K562 (cell line): ENCODE results near the gene EVPL. TPM values are rescaled to one million over a fixed set of nuclear protein-coding genes. Genes with fewer than 3 reads are reported as not detected.

Experiments
- ATF7 ChIP-seq: fragments of 450-650 bp; IDR thresholded peaks from 2 replicates; pipeline ENCODE4 v1.7.1; 2014; ENCODE audit warnings: mild to moderate bottlenecking, moderate library complexity
- CBFA2T2 ChIP-seq: fragments of 450-650 bp; conservative IDR thresholded peaks from 2 replicates; pipeline ENCODE4 v1.6.1; 2017; ENCODE audit warnings: mild to moderate bottlenecking
- EHMT2 ChIP-seq: fragments of 450-650 bp; IDR thresholded peaks from 2 replicates; pipeline ENCODE4 v1.6.1; 2018; ENCODE audit warnings: antibody characterized with exemption
- ERF ChIP-seq: fragments of 450-650 bp; formaldehyde crosslinking; IDR thresholded peaks from 2 replicates; pipeline ENCODE4 v1.4.0; 2020; ENCODE audit warnings: mild to moderate bottlenecking, mixed read lengths
- ETV5 ChIP-seq: sonication (generic); formaldehyde crosslinking; IDR thresholded peaks from 2 replicates; pipeline ENCODE4 v1.4.0; 2020; ENCODE audit warnings: low read depth, mild to moderate bottlenecking, missing genetic modification reagents
- EZH2 ChIP-seq: IDR thresholded peaks from 2 replicates; pipeline ENCODE4 v1.6.1; 2012; ENCODE audit warnings: low read depth, mild to moderate bottlenecking, inconsistent platforms, low read length, borderline replicate concordance
- GATA2 ChIP-seq: sonication (generic); formaldehyde crosslinking; IDR thresholded peaks from 2 replicates; pipeline ENCODE4 v1.4.0; 2020; ENCODE audit warnings: mild to moderate bottlenecking, missing genetic modification reagents
- HNRNPH1 ChIP-seq: fragments of 200-400 bp; formaldehyde crosslinking; optimal IDR thresholded peaks from 2 replicates; pipeline ENCODE3; 2017; ENCODE audit warnings: low read depth, mild to moderate bottlenecking, low read length, moderate library complexity
- LEF1 ChIP-seq: fragments of 450-650 bp; IDR thresholded peaks from 2 replicates; pipeline ENCODE4 v1.6.1; 2016; ENCODE audit warnings: mild to moderate bottlenecking
- MAFG ChIP-seq: fragments of 450-650 bp; conservative IDR thresholded peaks from 2 replicates; pipeline ENCODE4 v1.6.1; 2016; ENCODE audit warnings: missing genetic modification characterization, missing compliant biosample characterization
- MAZ ChIP-seq, 2 experiments: fragments of 450-650 bp in 1 of 2; sonication (generic) in 1 of 2; formaldehyde crosslinking; IDR thresholded peaks in 1 of 2; conservative IDR thresholded peaks in 1 of 2; 2 replicates each; pipeline versions ENCODE4 v1.4.0 to v1.5.0; 2020; ENCODE audit warnings: mild to moderate bottlenecking in 1 of 2, missing genetic modification reagents in 1 of 2
- MEIS2 ChIP-seq: fragments of 450-650 bp; IDR thresholded peaks from 2 replicates; pipeline ENCODE4 v1.6.1; 2014; ENCODE audit warnings: mild to moderate bottlenecking; ENCODE audit not compliant: partially characterized antibody
- MTA3 ChIP-seq: fragments of 450-650 bp; formaldehyde crosslinking; IDR thresholded peaks from 2 replicates; pipeline ENCODE4 v1.6.1; 2017; ENCODE audit warnings: mild to moderate bottlenecking, borderline replicate concordance
- POLR2AphosphoS5 ChIP-seq: IDR thresholded peaks from 2 replicates; pipeline ENCODE4 v1.6.1; 2011; ENCODE audit warnings: mild to moderate bottlenecking, low read depth, low read length, moderate library complexity; ENCODE audit not compliant: control insufficient read depth, insufficient read depth
- SMARCE1 ChIP-seq: fragments of 450-650 bp; IDR thresholded peaks from 2 replicates; pipeline ENCODE4 v1.7.1; 2016; ENCODE audit warnings: mild to moderate bottlenecking
- ZFP30 ChIP-seq: fragments of 250-450 bp; sonication (Bioruptor Pico); IDR thresholded peaks from 2 replicates; pipeline ENCODE4 v1.8.0; 2022; ENCODE audit warnings: moderate library complexity, mild to moderate bottlenecking, inconsistent platforms, borderline replicate concordance
- ZKSCAN1 ChIP-seq: fragments of 150-350 bp; IDR thresholded peaks from 2 replicates; pipeline ENCODE4 v1.6.1; 2016; ENCODE audit warnings: low read depth, low read length
- ZNF146 ChIP-seq: IDR thresholded peaks from one replicate; pipeline ENCODE4 v1.6.1; 2018; ENCODE audit warnings: missing compliant biosample characterization; ENCODE audit not compliant: unreplicated experiment
- ZNF212 ChIP-seq: fragments of 450-650 bp; formaldehyde crosslinking; IDR thresholded peaks from 2 replicates; pipeline ENCODE4 v1.4.0; 2020; ENCODE audit warnings: mild to moderate bottlenecking
- ZNF274 ChIP-seq: IDR thresholded peaks from 2 replicates; pipeline ENCODE4 v1.6.1; 2011; ENCODE audit warnings: low read depth, mild to moderate bottlenecking, low read length, moderate library complexity, borderline replicate concordance
- ZNF282 ChIP-seq: sonication (generic); formaldehyde crosslinking; IDR thresholded peaks from 2 replicates; pipeline ENCODE4 v1.8.1; 2023; ENCODE audit warnings: missing genetic modification reagents
- ZNF561 ChIP-seq: fragments of 450-650 bp; formaldehyde crosslinking; conservative IDR thresholded peaks from 2 replicates; pipeline ENCODE4 v1.4.0; 2020; ENCODE audit warnings: mild to moderate bottlenecking, moderate library complexity
- polyA plus RNA-seq, 8 experiments: library from polyadenylated mRNA; depleted of rRNA in 4 of 8; stranded (reverse) in 5 of 8; unstranded in 3 of 8; fragments of >200 nt; fragmentation: Nextera tagmentation in 2 of 8; fragmentation: Illumina TruSeq in 1 of 8; extraction: Ambion mirVana in 2 of 8; extraction: Trizol in 1 of 8; gene quantifications; 2 replicates each; pipeline versions ENCODE4 v1.2.1 to v1.2.3, GENCODE V29; 2011 to 2014; ENCODE audit warnings: inconsistent platforms in 1 of 8, missing spikeins in 1 of 8
- total RNA-seq, 7 experiments: library from RNA; depleted of rRNA in 6 of 7; stranded (reverse); fragments of >200 nt in 6 of 7; fragmentation: Illumina TruSeq in 2 of 7; extraction: Trizol in 2 of 7; gene quantifications; 2 replicates each; pipeline versions ENCODE4 v1.2.1 to v1.2.3, GENCODE V29; 2011 to 2021; ENCODE audit warnings: low replicate concordance in 1 of 7
- TF ChIP-seq, protein P1 (sequence below): fragments of 450-650 bp; IDR thresholded peaks from 2 replicates; pipeline ENCODE4 v1.6.1; 2018; ENCODE audit not compliant: partially characterized antibody
- TF ChIP-seq, protein P2 (sequence below): fragments of 450-650 bp; IDR thresholded peaks from 2 replicates; pipeline ENCODE4 v1.6.1; 2017; ENCODE audit warnings: mild to moderate bottlenecking, moderate library complexity
- TF ChIP-seq, protein P3 (sequence below): sonication (generic); formaldehyde crosslinking; IDR thresholded peaks from 2 replicates; pipeline ENCODE4 v1.9.0; 2022; ENCODE audit warnings: mild to moderate bottlenecking, missing genetic modification reagents

The EVPL gene
- total and polyA plus RNA-seq, 9 of the 15 experiments (the other 6 are each of a cell fraction or from before 2014, with no cell fraction given), result 0.08 to 0.18 (median 0.16) TPM; not detected in 5

DNA sequence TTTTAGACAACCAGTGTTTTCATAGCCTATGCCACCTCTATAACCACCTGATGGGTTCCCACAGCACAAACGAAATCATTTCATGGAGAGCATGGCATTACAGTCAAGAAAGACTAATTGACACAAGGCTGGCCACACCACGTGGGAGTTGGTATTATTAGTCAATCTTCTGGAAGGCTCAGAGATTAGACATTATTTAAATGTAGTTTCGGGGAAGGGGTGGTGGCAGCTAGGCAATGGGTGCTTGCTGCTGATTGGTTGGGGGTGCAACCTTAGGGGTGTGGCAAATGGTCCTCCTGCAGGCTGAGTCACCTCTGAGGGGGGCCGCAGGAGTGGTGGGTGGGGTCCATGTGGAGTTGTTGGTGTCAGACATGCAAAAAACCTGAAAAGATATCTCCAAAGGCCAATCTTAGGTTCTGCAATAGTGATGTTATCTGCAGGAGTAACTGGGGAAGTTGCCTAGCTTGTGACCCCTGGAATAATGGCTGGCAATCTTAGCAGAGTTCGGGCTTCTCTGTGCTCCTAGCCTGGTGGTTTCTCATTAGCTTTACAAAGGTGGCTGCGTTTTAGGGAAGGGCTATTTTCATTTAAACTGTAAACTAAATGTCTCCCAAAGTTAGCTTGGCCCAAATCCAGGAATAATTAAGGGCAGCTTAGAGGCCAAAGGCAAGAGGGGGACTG, 43.5 kb downstream of the EVPL start (continued):
- no peak for TF ChIP-seq POLR2AphosphoS5
- TF ChIP-seq, protein P1, sequence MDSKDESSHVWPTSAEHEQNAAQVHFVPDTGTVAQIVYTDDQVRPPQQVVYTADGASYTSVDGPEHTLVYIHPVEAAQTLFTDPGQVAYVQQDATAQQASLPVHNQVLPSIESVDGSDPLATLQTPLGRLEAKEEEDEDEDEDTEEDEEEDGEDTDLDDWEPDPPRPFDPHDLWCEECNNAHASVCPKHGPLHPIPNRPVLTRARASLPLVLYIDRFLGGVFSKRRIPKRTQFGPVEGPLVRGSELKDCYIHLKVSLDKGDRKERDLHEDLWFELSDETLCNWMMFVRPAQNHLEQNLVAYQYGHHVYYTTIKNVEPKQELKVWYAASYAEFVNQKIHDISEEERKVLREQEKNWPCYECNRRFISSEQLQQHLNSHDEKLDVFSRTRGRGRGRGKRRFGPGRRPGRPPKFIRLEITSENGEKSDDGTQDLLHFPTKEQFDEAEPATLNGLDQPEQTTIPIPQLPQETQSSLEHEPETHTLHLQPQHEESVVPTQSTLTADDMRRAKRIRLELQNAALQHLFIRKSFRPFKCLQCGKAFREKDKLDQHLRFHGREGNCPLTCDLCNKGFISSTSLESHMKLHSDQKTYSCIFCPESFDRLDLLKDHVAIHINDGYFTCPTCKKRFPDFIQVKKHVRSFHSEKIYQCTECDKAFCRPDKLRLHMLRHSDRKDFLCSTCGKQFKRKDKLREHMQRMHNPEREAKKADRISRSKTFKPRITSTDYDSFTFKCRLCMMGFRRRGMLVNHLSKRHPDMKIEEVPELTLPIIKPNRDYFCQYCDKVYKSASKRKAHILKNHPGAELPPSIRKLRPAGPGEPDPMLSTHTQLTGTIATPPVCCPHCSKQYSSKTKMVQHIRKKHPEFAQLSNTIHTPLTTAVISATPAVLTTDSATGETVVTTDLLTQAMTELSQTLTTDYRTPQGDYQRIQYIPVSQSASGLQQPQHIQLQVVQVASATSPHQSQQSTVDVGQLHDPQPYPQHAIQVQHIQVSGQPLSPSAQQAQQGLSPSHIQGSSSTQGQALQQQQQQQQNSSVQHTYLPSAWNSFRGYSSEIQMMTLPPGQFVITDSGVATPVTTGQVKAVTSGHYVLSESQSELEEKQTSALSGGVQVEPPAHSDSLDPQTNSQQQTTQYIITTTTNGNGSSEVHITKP, result no peak
- TF ChIP-seq ZNF282 (CRISPR knock-in tag), result no peak
- no peak; the same call in 1 of the 2 replicates for TF ChIP-seq ZKSCAN1
- 0 out of 2 replicates have a peak, but pooled peaks have one; percentile 66 for TF ChIP-seq MTA3
- no peak for TF ChIP-seq ZFP30 (CRISPR knock-in tag)
- no peak for TF ChIP-seq HNRNPH1
- TF ChIP-seq, protein P2, sequence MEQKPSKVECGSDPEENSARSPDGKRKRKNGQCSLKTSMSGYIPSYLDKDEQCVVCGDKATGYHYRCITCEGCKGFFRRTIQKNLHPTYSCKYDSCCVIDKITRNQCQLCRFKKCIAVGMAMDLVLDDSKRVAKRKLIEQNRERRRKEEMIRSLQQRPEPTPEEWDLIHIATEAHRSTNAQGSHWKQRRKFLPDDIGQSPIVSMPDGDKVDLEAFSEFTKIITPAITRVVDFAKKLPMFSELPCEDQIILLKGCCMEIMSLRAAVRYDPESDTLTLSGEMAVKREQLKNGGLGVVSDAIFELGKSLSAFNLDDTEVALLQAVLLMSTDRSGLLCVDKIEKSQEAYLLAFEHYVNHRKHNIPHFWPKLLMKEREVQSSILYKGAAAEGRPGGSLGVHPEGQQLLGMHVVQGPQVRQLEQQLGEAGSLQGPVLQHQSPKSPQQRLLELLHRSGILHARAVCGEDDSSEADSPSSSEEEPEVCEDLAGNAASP, result no peak
- TF ChIP-seq ZNF561 (CRISPR knock-in tag), result no peak
- TF ChIP-seq MEIS2, result peak; percentile 62
- TF ChIP-seq ETV5 (CRISPR knock-in tag), result no peak
- TF ChIP-seq SMARCE1, result peak; percentile 67; the same call in 1 of the 2 replicates
- no peak for TF ChIP-seq LEF1
- no peak for TF ChIP-seq ZNF212 (CRISPR knock-in tag)
- no peak for TF ChIP-seq MAFG
- 0 out of 2 replicates have a peak, but pooled peaks have one; percentile 36 for TF ChIP-seq ATF7
- TF ChIP-seq EHMT2, result no peak
- TF ChIP-seq ZNF274, result no peak
- no peak for TF ChIP-seq ERF (CRISPR knock-in tag)
- no peak for TF ChIP-seq EZH2
- peak; percentile 35 for TF ChIP-seq GATA2
- 0 out of 2 replicates have a peak, but pooled peaks have one; percentile 1 for TF ChIP-seq CBFA2T2
- no peak for TF ChIP-seq ZNF146
- TF ChIP-seq MAZ (CRISPR knock-in tag; conservative IDR thresholded peaks at IDR 0.05 in 1 of 2, IDR thresholded peaks at IDR 0.05 in 1 of 2), result peak in 1 of 2 experiments; percentile 36; a peak in 2 of 4 replicates
- TF ChIP-seq, protein P3, sequence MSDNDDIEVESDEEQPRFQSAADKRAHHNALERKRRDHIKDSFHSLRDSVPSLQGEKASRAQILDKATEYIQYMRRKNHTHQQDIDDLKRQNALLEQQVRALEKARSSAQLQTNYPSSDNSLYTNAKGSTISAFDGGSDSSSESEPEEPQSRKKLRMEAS (CRISPR knock-in tag), result peak; percentile 18; the same call in 1 of the 2 replicates
